Cerebellar cortex (tissue), 1 donor: ENCODE results near the gene PRDM9.
"Not testable (repeated sequence)": the region's sequence is repeated elsewhere in the genome, so short reads cannot be mapped to it uniquely, and the experiment has no call there.

ENCODE experiments used
- DNase-seq: peaks from one replicate; pipeline ENCODE4 v3.0.0-alpha.2; 2015; ENCODE audit warnings: low spot score

PRDM9 gene

DNA sequence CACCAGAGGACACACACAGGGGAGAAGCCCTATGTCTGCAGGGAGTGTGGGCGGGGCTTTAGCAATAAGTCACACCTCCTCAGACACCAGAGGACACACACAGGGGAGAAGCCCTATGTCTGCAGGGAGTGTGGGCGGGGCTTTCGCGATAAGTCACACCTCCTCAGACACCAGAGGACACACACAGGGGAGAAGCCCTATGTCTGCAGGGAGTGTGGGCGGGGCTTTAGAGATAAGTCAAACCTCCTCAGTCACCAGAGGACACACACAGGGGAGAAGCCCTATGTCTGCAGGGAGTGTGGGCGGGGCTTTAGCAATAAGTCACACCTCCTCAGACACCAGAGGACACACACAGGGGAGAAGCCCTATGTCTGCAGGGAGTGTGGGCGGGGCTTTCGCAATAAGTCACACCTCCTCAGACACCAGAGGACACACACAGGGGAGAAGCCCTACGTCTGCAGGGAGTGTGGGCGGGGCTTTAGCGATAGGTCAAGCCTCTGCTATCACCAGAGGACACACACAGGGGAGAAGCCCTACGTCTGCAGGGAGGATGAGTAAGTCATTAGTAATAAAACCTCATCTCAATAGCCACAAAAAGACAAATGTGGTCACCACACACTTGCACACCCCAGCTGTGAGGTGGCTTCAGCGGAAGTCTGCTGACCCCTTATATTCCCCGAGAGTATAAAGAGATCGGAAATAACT is 20.0 kb downstream of the PRDM9 start:
- DNase-seq: not testable (repeated sequence)

DNA sequence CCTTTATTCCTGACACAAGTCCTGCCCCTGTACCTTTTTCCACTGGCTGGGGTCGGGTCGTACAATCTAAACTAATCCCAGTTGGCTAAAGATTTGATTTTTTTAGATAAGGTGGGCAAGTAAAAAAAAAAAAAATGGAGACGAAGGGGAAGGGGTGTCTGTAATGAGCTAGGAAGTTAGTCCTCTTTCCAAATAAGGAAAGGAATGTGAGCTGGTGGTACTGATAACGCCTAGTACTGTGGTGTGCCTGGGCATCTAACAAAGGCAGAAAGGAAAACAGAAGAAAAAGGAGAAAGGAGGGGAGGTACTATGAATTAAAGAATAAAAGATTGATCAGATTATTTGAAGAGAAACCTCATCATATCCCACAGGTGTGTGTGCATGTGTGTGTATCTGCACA is 21.3 kb downstream of the PRDM9 start:
- no peak for DNase-seq

DNA sequence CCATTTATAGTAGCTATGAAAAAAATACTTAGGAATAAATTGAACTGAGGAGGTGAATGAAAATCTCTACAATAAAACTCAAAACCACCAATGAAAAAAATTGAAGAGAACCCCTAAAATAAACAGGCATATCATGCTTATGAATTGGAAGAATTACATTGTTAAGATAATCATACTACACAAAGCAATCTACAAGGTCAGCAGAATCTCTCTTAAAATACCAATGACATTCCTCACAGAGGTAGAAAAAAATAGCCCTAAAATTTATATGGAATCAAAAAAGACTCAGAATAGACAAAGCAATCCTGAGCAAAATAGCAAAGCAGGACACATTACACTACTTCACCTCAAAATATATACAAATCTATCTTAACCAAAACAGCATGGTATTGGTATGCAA is 23.2 kb downstream of the PRDM9 start:
- no peak for DNase-seq

DNA sequence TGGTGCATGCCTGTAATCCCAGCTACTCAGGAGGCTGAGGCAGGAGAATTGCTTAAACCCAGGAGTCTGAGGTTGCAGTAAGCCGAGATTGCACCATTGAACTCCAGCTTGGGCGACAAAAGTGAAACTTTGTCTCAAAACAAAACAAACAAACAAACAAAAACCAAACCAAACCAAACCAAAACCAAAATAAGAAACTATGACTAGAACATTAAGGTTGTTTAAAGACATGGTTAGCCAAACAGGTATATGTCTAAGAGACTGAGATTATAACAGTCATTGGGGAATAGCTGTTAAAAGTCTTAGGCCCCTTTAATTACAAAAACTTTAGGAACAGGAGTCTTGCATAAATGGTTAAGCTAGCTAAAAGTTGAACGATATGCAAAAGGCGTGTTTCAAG is 63.6 kb downstream of the PRDM9 start:
- no peak for DNase-seq
